Left kidney (tissue), 2 donors: Measurements from ENCODE around the gene STIM2. TPM values are rescaled to one million over a fixed set of nuclear protein-coding genes. Genes with fewer than 3 reads are reported as not detected.
"Not testable (repeated sequence)": the region's sequence is repeated elsewhere in the genome, so short reads cannot be mapped to it uniquely, and the experiment has no call there.

Experiments
- DNase-seq: peaks from one replicate; pipeline ENCODE4 v3.0.0-alpha.2; 2013
- polyA plus RNA-seq: library from polyadenylated mRNA; unstranded; fragments of 120-200 nt; gene quantifications from one replicate; pipeline ENCODE4 v1.2.1, GENCODE V29; 2013; ENCODE audit not compliant: insufficient read length

STIM2 gene
- polyA plus RNA-seq, 1 donor: 44.3 TPM

GRCh38 chr4:27001398-27002164 lies 140.9 kb downstream of the STIM2 start:
- no peak for DNase-seq

DNA sequence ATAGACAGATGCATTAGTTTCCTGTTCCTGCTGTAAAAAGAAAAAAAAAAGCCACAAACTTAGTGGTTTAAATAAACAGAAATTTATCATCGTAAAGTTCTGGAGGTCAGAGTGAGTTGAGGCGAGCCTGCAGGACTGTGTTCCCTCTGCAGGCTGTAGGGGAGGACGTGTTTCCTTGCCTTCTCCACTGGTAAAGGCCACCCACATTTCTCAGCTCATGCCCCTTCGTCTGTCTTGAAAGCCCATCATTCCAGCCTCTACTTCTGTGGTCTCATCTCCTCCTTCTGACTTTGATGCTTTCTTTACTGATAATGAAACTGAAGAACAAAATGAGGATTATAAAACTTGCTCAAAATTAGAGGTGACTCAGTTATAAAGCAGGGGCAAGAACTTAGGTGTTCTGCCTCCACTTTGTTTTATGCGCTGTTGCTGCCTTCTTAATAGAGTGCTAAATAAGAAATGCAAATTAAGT lies 143.0 kb downstream of the STIM2 start:
- DNase-seq: no peak

DNA sequence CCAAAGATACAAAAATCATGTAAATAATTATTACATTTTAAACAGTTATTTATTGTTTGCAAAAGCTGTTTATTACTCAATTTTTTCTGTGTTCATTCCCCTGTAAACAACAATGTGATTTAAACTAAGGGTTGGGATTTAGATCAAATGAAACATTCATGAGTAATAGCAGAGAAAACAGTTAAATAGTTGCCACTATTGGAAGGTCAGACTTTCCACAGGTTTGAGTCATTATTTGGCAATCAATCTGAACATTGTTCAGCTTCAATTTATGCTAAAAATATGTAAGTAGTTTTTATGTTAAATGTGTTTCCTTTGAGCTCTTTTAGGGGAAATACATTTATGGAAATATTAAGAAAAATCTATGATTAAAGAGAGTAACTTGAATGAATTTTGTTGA lies 144.9 kb downstream of the STIM2 start:
- no peak for DNase-seq

GRCh38 chr4:27005905-27006590 lies 145.4 kb downstream of the STIM2 start:
- no peak for DNase-seq

DNA sequence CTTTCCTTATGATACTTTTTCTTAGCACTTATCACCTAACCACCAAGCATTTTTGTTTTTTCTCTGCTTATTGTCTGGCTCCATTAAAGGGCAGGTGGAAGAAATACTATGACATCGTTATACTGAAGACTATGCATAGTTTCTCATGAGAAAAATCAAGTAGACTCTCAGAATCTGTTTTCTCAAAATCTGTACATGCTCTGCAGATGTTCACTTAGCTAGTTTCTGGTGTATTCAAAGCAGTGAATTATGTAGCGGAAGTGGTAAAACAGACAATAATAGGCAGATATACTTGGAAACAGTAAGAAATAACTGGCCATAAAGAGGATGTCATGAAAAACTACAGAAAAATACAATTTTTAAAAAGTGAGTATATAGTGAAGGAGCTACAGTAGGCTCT lies 146.0 kb downstream of the STIM2 start:
- no peak for DNase-seq

GRCh38 chr4:27007507-27007906 lies 146.9 kb downstream of the STIM2 start:
- DNase-seq: no peak

- DNase-seq: no peak
These were observed 148.0 kb downstream of the STIM2 start for GRCh38 chr4:27008679-27009078.

DNA sequence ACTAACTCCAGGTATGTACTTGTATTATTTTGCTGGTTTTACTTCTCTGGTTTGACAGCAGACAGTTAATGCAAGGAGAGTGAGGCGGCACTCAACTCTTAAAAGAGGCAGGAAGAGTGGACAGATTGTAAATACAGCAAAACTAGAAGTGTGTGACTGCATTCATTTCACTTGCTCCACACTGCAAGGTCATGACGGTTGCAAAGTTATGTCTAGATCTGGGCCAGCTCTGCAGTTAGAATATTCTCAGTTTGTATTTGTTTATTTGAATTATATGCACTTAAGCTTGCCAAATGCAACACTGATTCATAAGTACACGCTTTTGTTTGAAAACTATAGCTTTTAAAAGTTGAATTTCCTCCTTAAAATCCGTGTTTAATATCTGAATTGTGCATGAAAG lies 148.9 kb downstream of the STIM2 start:
- DNase-seq: no peak

DNA sequence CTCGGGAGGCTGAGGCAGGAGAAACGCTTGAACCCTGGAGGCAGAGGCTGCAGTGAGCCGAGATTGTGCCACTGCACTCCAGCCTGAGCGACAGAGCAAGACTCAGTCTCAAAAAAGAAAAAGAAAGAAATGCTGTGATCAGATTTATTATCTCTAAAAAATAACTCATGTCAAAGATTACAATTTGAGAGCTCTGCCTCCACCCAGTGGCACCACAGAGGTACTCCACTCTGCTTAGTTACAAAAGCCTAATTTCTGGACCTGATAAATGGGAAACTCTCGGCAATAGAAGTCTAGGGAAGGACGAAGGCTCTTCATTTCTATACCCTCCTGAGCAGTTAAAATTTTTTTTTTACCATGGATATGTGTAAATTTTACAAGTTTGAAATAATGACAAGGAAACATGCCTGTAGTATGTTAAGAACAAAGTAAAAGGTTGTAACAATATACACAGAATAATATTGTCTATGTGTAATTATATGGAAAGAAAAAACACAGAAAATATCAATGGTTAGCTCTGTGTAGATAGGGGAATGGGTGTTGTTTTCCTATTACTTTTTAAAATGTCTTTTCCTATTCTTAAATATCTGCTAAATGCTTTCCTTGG lies 149.8 kb downstream of the STIM2 start:
- no peak for DNase-seq

DNA sequence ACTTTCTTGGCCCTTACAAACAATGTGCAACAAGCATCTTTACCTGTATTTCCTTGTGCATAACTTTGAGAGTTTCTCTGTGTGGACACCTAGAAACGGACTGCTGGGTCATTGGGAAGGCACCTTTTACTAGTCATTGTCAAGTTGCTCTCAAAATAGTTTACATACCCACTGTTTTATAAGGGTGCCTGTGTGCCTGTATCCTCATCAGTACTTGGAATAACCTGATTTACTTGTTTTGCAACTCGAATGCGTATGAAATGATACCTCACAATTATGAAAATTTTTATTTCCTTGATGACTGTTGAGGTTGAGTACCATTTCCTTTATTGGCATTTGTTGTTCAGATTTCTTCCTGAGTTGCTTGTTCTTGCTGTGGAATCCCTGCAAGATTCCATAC lies 150.8 kb downstream of the STIM2 start:
- DNase-seq: no peak

DNA sequence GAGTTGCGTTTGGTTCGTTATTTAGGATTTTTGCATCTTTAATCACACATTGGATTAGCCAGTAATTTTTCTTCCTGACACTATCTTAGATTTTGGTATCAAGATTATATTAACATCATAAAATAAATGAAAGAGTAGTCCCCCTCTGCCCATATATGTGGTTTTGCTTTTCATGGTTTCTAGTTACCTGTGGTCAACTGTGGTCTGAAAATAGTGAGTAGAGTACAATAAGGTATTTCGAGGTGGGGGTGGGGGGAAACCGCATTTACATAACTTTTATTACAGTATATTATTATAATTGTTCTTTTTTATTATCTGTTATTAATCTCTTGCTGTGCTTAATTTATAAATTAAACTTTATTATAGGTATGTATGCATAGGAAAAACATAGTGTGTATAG lies 152.4 kb downstream of the STIM2 start:
- DNase-seq: no peak

DNA sequence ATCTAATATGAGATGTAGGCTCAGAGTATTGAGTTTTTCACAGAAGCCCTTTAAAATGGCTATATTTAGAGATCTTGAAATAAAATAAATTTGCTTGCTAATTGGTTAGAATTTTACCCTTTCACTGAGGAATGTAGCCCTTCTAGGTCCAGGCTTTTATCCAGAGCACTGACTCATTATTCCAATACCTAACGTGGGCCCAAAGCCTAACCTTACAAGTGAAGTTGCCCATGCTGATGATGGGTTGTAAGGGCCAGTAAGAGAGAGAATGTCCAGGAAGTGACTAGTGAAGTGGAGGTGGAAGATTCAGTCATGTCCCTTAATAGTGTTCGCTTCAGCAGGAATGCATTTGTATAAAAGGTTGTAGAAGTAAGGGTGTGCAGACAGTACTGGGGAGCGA lies 155.9 kb downstream of the STIM2 start:
- DNase-seq: no peak

GRCh38 chr4:27017623-27018022 lies 157.0 kb downstream of the STIM2 start:
- DNase-seq: no peak

DNA sequence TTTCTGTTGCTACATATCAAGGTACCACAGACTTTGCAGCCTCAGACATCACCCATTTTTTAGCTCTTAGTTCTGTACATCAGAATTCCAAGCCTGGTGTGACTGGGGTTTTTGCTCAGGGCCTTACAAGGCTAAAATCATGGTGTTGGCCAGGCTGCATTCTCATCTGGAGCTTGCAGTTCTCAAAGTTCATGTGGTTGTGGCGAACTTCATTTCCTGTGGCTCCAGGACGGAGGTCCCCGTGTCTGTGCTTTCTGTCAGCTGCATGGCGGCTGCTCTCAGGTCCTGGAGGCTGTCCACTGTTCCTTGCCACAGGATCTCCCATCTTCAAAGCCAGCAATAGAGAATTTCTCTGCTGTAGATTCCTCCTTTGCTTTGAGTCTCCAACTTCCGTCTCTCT lies 157.4 kb downstream of the STIM2 start:
- DNase-seq: no peak

DNA sequence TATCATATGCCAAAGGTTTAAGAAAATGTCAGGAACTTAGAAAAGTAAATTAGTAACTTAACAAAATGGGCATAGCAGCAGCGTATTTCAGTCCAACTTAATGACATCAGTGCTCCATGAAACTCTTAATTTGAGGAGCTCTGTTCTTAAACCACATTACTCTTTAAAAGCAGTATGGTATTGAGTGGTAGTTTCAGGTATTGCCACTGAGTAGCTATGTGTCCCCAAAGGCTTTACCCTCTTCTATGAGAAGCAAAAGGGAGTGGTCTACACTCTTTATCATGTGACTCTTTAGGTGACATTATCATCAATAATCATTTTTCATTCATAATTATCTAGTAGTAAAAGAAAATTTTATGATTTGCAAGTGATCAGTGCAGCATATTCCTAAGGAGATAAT lies 158.3 kb downstream of the STIM2 start:
- no peak for DNase-seq

GRCh38 chr4:27019766-27020165 lies 159.1 kb downstream of the STIM2 start:
- DNase-seq: no peak

GRCh38 chr4:27020203-27020602 lies 159.6 kb downstream of the STIM2 start:
- no peak for DNase-seq

- no peak for DNase-seq
These were observed 160.0 kb downstream of the STIM2 start for GRCh38 chr4:27020603-27021002.

- DNase-seq: no peak
These were observed 162.3 kb downstream of the STIM2 start for GRCh38 chr4:27022963-27023362.

DNA sequence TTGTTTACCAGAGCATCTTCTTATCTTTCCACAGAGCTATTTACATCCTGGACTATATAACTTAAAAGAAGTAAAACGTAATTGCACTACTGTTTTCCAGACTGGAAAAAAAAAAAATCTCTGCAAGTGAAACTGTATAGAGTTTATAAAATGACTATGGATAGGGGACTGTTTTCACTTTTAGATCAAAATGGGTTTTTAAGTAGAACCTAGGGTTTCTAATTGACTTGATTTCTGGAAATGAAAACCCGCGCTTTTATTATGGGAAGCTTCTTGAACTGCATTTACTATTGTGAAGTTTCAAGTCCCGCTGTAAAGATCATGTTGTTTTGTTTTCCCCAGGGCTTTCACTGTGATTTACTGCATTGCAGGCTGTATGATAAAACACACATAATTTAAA lies 162.7 kb downstream of the STIM2 start:
- no peak for DNase-seq

DNA sequence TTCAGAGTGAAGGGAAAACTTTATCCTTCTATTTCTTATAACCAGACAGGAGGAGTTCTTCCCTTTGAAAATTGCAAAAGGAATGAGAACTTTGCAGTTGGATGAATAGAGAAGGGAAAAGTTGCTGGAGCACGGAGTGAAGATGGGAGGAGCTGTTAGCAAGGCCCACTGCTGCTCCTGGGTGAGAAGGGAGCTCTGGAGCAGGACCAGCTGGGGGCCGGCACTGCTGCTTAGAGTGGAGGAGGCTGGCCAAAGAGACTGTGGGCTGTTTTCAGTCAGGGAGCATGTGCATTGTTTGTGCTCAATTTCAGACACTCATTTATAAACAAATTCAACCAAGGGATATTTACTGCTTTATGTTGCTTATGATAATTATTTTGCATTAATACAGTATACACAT lies 164.2 kb downstream of the STIM2 start:
- DNase-seq: no peak

- no peak for DNase-seq
These were observed 166.8 kb downstream of the STIM2 start for GRCh38 chr4:27027428-27027827.

- DNase-seq: not testable (repeated sequence)
These were observed 174.5 kb downstream of the STIM2 start for GRCh38 chr4:27035127-27035526.
